ENCODE data around the gene DGAT2.

- TF ChIP-seq CTCF (IDR thresholded peaks at IDR 0.05; ENCODE audit: low read depth, low read length, missing input control) (no peak), EGR1 (IDR thresholded peaks at IDR 0.05; ENCODE audit: low read depth in 2 of 2) (no peak), TAF1 (conservative IDR thresholded peaks at IDR 0.05) (no peak), REST (IDR thresholded peaks at IDR 0.05) (no peak), FOXA1 (IDR thresholded peaks at IDR 0.05) (peak; percentile 32), RAD21 (IDR thresholded peaks at IDR 0.05) (peak; percentile 18 to 30), JUND (IDR thresholded peaks at IDR 0.05) (peak in 1 of 2 donors; percentile 56), GABPA (IDR thresholded peaks at IDR 0.05 in 1 of 2, conservative IDR thresholded peaks at IDR 0.05 in 1 of 2) (no peak), MAX (IDR thresholded peaks at IDR 0.05) (peak; percentile 29), SP1 (IDR thresholded peaks at IDR 0.05) (peak; percentile 74), YY1 (IDR thresholded peaks at IDR 0.05) (peak; percentile 48)
Observed at GRCh38 chr11:75743711-75744563, 24.6 kb upstream of the DGAT2 start.

Measured in liver (tissue), 3 donors.